ENCODE data around the gene C3orf52.
A peak's percentile ranks its signal among the peaks of the same experiment; 100 is the strongest.

Gene C3orf52

DNA sequence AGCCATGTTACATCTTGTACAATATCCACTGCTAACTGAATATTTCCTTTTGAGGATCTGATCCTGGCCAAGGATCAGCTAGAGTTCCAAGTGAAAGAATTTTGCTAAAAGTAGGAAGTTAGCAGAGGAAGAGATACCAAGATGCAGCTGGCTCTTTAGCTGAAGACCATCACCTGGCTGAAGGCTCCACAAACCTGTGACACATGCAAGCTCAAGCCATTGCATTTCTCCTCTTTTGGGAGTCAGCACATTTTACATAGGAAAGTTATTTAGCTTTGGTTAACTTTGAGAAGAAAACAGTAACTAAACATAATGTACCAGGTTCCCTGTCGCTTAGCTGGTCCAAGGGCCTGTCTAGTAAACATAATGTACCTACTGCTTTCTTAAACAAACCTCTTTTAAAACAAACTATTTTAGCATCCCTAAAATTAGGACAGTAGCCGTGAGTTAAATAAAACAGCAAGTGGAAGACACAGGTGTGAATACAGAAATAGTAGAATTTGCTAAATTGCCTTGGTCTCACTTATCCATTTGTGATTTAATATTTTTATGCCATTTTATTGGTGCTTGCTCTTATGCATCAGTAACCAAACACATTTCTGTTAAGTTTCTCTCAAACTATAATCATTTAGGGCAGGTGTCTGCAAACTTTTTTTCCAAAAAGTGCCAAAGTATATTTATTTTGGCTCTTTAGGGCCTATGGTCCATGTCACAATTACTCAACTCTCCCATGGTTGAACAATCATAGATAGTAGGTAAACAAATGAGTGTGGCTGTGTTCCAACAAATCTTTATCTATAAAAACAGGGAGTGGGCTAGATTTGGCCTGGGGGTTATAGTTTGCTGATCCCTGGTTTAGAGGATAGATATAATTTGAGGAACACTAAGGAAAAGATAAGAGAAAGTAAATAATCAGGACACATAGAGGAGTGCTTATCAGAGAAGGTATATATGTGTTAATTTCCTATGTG lies 35.7 kb downstream of the C3orf52 start:
- H3K4me1 Mint-ChIP-seq (ENCODE audit: low read depth): peaks cover 50% of the 10 kb centered on the region
- H3K4me3 Mint-ChIP-seq: no peak overlapping the region
- H3K27me3 Mint-ChIP-seq: no peaks in the 10 kb centered on the region
- no peak overlapping the region for H3K27ac Mint-ChIP-seq
- H3K9me3 Mint-ChIP-seq (ENCODE audit: low read depth): no peaks in the 10 kb centered on the region
- peaks cover 8% of the 10 kb centered on the region for H3K36me3 Mint-ChIP-seq

DNA sequence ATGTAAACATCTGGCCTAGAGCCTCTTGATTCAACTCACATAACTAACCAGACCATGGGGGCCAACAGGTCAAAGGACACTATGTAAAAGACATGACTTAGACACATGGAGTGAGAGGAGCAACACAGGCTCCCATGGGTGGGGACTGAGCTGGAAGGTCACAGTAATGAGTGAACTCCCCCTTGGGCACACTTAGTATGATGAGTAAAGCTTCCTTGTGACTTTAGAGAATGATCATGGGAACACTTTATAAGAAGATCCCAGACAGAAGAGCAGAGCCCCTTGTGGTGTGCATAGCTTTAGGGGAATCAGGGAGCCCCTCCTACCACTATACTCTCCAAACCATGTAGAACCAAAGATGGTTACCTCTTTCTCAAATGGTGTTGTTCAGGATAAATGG lies 36.7 kb downstream of the C3orf52 start:
- no peak overlapping the region for H3K27ac Mint-ChIP-seq
- peaks cover 58% of the 10 kb centered on the region for H3K4me1 Mint-ChIP-seq (ENCODE audit: low read depth)
- no peak overlapping the region for H3K4me3 Mint-ChIP-seq
- H3K36me3 Mint-ChIP-seq: peaks cover 8% of the 10 kb centered on the region
- no peaks in the 10 kb centered on the region for H3K27me3 Mint-ChIP-seq
- H3K9me3 Mint-ChIP-seq (ENCODE audit: low read depth): no peaks in the 10 kb centered on the region

DNA sequence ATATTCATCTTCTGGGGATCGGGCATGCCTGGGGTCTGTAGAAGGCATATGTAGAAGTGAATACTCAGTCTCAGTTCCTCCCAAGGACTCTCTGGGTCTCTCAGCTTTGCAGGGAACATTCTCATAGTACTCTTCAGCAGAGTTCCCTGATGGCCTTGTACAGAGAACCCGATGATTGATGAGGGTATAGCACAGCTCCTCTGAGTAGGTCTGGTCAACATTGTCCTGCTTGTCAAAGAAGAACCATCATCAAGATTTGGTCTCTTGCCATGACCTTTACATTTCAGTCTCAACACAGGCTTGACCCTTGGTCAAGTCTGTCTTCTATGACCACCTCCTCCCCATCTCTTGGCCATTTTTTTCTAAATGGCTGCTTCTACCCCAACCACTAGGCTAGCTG lies 37.4 kb downstream of the C3orf52 start:
- Mint-ChIP-seq H3K9me3 (ENCODE audit: low read depth) (no peaks in the 10 kb centered on the region), H3K36me3 (peaks cover 8% of the 10 kb centered on the region), H3K4me3 (no peak overlapping the region), H3K27me3 (no peaks in the 10 kb centered on the region), H3K4me1 (ENCODE audit: low read depth) (peaks cover 62% of the 10 kb centered on the region), H3K27ac (no peak overlapping the region)

DNA sequence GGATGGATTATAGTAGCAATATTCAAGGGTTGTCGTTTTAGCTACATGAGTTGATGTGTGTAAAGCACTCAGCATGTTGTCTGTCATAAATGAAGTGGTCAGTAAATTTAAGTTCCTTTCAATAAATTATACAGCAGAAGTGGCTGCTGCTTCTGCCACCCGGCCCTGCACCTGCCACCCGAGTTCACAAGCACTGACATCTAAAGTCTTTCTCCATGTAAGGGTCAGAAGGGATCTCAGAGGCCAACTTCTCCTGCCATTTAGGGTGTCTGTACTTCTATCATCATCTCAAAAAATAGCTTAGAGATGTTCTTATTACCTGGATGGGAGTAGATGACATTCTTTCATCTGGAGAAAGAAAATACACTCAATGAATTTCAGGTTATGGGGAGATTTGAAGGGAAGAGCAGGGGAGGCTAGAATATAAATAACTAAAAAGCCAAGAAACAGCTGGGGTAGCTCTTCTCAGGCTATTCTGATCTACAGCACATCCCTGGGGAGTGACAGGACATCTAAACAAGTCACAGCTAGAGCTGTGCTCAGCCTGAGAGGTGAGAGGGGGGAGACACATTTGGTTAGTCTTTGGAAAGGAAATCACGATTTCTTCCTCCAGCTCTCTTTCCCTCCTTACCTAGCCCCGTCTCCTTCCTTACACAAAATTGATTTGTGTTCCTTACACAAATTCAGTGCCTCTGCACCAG lies 38.9 kb downstream of the C3orf52 start:
- H3K4me3 Mint-ChIP-seq: no peak overlapping the region
- no peaks in the 10 kb centered on the region for H3K27me3 Mint-ChIP-seq
- H3K36me3 Mint-ChIP-seq: peaks cover 5% of the 10 kb centered on the region
- H3K27ac Mint-ChIP-seq: peak overlapping the region; percentile 18
- no peaks in the 10 kb centered on the region for H3K9me3 Mint-ChIP-seq (ENCODE audit: low read depth)
- H3K4me1 Mint-ChIP-seq (ENCODE audit: low read depth): peaks cover 64% of the 10 kb centered on the region

DNA sequence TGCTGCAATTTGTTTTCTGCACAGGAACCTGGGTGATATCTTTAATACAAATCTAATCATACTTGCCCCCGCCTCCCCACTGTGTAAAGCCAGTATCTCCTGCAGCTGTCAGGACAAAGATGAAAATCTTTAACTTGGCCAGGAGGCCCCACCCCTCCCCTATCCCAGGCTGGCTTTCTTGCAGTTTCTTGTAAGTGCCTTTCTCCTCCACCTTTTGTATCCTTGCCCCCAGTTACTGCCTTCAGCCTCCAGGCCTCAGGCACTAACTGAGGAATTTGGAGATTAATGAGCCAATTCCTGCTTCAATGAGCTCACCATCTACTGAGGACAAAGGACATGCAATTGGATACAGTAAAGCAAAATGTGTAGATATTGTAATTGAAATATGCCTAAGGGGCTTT lies 40.3 kb downstream of the C3orf52 start:
- H3K4me1 Mint-ChIP-seq (ENCODE audit: low read depth): peaks cover 65% of the 10 kb centered on the region
- H3K9me3 Mint-ChIP-seq (ENCODE audit: low read depth): no peaks in the 10 kb centered on the region
- peak overlapping the region; percentile 48 for H3K4me3 Mint-ChIP-seq
- no peaks in the 10 kb centered on the region for H3K27me3 Mint-ChIP-seq
- peaks cover 7% of the 10 kb centered on the region for H3K36me3 Mint-ChIP-seq
- H3K27ac Mint-ChIP-seq: peak overlapping the region; percentile 52

GRCh38 chr3:112127522-112128494 lies 41.6 kb downstream of the C3orf52 start:
- Mint-ChIP-seq H3K4me3 (peak overlapping the region; percentile 48), H3K27ac (peak overlapping the region; percentile 52), H3K36me3 (peaks cover 7% of the 10 kb centered on the region), H3K27me3 (no peaks in the 10 kb centered on the region), H3K4me1 (ENCODE audit: low read depth) (peaks cover 71% of the 10 kb centered on the region), H3K9me3 (ENCODE audit: low read depth) (no peaks in the 10 kb centered on the region)

DNA sequence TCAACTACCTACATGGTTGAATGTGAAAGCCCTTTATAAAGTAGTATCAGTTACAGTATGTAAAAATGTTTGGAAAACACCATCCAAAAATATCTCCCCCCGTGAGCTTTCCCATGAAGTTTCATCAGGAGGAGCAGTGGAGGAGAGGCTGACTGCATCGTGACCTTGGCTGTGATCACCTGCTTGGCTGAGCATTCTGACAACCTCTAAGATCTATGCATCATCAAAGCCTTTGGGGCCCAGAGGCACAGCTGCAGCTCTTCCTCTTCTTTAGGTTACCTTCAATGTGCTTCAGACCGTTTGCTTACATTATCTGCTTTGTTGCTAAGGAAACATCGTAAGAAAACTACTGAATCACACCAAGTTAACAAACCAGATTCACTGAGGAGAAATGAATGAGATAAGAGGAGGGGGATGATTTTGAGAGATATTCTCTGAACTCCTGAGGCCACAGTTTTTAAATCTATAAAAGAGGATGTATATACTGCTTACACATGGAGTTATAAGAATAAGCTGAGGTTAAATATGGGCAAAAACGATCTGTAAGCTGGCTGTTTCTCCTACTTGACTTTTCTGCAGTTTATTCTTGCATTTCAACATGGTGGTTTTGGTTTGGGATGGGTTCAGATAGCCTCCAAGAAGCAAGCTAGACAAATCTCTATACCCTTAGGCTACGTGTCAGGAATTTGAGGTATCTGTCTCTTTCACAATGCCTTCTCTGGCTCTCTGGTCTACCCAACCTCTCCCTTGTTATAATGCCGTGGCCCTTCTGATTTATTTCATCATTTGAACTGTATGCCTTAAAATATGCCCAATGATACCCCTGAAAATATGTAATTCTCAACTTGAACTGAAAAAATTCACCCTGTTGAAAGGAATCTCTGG lies 42.9 kb downstream of the C3orf52 start:
- H3K27me3 Mint-ChIP-seq: no peaks in the 10 kb centered on the region
- peaks cover 5% of the 10 kb centered on the region for H3K36me3 Mint-ChIP-seq
- H3K4me3 Mint-ChIP-seq: peak overlapping the region; percentile 48
- peaks cover 84% of the 10 kb centered on the region for H3K4me1 Mint-ChIP-seq (ENCODE audit: low read depth)
- peak overlapping the region; percentile 52 for H3K27ac Mint-ChIP-seq
- no peaks in the 10 kb centered on the region for H3K9me3 Mint-ChIP-seq (ENCODE audit: low read depth)

- Mint-ChIP-seq H3K36me3 (peaks cover 5% of the 10 kb centered on the region), H3K27me3 (no peaks in the 10 kb centered on the region), H3K27ac (peak overlapping the region; percentile 52), H3K4me3 (peak overlapping the region; percentile 11), H3K9me3 (ENCODE audit: low read depth) (no peaks in the 10 kb centered on the region), H3K4me1 (ENCODE audit: low read depth) (peaks cover 94% of the 10 kb centered on the region)
Observed at GRCh38 chr3:112129925-112130637, 43.9 kb downstream of the C3orf52 start.

- Mint-ChIP-seq H3K4me3 (peak overlapping the region; percentile 11), H3K27ac (peak overlapping the region; percentile 52), H3K4me1 (ENCODE audit: low read depth) (peaks cover 96% of the 10 kb centered on the region), H3K36me3 (peaks cover 5% of the 10 kb centered on the region), H3K9me3 (ENCODE audit: low read depth) (no peaks in the 10 kb centered on the region), H3K27me3 (no peaks in the 10 kb centered on the region)
Observed at GRCh38 chr3:112130638-112130993, 44.4 kb downstream of the C3orf52 start.

- Mint-ChIP-seq H3K36me3 (peaks cover 2% of the 10 kb centered on the region), H3K4me1 (ENCODE audit: low read depth) (peaks cover 96% of the 10 kb centered on the region), H3K27ac (peak overlapping the region; percentile 74), H3K4me3 (no peak overlapping the region), H3K27me3 (no peaks in the 10 kb centered on the region), H3K9me3 (ENCODE audit: low read depth) (no peaks in the 10 kb centered on the region)
Observed at GRCh38 chr3:112131111-112131510, 44.9 kb downstream of the C3orf52 start.

GRCh38 chr3:112132088-112132487 lies 45.9 kb downstream of the C3orf52 start:
- H3K4me3 Mint-ChIP-seq: peak overlapping the region; percentile 92
- peaks cover 93% of the 10 kb centered on the region for H3K4me1 Mint-ChIP-seq (ENCODE audit: low read depth)

GRCh38 chr3:112132554-112132953 lies 46.4 kb downstream of the C3orf52 start:
- Mint-ChIP-seq H3K4me1 (ENCODE audit: low read depth) (peaks cover 93% of the 10 kb centered on the region), H3K27ac (peak overlapping the region; percentile 96), H3K27me3 (no peaks in the 10 kb centered on the region), H3K4me3 (peak overlapping the region; percentile 92), H3K9me3 (ENCODE audit: low read depth) (no peaks in the 10 kb centered on the region), H3K36me3 (peaks cover 2% of the 10 kb centered on the region)

More at GRCh38 chr3:112132088-112132487, 45.9 kb downstream of the C3orf52 start:
- Mint-ChIP-seq H3K36me3 (peaks cover 2% of the 10 kb centered on the region), H3K9me3 (ENCODE audit: low read depth) (no peaks in the 10 kb centered on the region), H3K27me3 (no peaks in the 10 kb centered on the region), H3K27ac (peak overlapping the region; percentile 96)

- Mint-ChIP-seq H3K4me3 (peak within 1 kb of the TSS; percentile 92), H3K27ac (peak within 1 kb of the TSS; percentile 96), H3K4me1 (ENCODE audit: low read depth) (peaks cover 92% of the 10 kb centered on the region), H3K9me3 (ENCODE audit: low read depth) (no peaks in the 10 kb centered on the region), H3K36me3 (peaks cover 2% of the 10 kb centered on the region), H3K27me3 (no peaks in the 10 kb centered on the region)
Observed at GRCh38 chr3:112132975-112133448, 46.8 kb downstream of the C3orf52 start, which contains the start of gene GCSAM. GCSAM (minus strand) TSS chr3:112133248; CDS start chr3:112133120, 128 bp downstream.
